GM12865 (cell line): ENCODE measurements around the gene KMT2D.

ENCODE experiments used
- DNase-seq: peaks from one replicate; pipeline ENCODE4 v3.0.0; 2010; ENCODE audit warnings: low read depth
- H3K4me3 ChIP-seq: 2 replicates; pipeline ENCODE4 v1.5.1; 2011; ENCODE audit warnings: mild to moderate bottlenecking, low read depth, low read length, control low read depth
- TF ChIP-seq, protein P1 (sequence below): IDR thresholded peaks from 2 replicates; pipeline ENCODE4 v1.5.1; 2011; ENCODE audit warnings: low read length, control low read depth, low read depth, inconsistent platforms; ENCODE audit not compliant: insufficient read depth; ENCODE audit errors: missing control alignments

Gene KMT2D, protein sequence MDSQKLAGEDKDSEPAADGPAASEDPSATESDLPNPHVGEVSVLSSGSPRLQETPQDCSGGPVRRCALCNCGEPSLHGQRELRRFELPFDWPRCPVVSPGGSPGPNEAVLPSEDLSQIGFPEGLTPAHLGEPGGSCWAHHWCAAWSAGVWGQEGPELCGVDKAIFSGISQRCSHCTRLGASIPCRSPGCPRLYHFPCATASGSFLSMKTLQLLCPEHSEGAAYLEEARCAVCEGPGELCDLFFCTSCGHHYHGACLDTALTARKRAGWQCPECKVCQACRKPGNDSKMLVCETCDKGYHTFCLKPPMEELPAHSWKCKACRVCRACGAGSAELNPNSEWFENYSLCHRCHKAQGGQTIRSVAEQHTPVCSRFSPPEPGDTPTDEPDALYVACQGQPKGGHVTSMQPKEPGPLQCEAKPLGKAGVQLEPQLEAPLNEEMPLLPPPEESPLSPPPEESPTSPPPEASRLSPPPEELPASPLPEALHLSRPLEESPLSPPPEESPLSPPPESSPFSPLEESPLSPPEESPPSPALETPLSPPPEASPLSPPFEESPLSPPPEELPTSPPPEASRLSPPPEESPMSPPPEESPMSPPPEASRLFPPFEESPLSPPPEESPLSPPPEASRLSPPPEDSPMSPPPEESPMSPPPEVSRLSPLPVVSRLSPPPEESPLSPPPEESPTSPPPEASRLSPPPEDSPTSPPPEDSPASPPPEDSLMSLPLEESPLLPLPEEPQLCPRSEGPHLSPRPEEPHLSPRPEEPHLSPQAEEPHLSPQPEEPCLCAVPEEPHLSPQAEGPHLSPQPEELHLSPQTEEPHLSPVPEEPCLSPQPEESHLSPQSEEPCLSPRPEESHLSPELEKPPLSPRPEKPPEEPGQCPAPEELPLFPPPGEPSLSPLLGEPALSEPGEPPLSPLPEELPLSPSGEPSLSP (N-terminal part only)

DNA sequence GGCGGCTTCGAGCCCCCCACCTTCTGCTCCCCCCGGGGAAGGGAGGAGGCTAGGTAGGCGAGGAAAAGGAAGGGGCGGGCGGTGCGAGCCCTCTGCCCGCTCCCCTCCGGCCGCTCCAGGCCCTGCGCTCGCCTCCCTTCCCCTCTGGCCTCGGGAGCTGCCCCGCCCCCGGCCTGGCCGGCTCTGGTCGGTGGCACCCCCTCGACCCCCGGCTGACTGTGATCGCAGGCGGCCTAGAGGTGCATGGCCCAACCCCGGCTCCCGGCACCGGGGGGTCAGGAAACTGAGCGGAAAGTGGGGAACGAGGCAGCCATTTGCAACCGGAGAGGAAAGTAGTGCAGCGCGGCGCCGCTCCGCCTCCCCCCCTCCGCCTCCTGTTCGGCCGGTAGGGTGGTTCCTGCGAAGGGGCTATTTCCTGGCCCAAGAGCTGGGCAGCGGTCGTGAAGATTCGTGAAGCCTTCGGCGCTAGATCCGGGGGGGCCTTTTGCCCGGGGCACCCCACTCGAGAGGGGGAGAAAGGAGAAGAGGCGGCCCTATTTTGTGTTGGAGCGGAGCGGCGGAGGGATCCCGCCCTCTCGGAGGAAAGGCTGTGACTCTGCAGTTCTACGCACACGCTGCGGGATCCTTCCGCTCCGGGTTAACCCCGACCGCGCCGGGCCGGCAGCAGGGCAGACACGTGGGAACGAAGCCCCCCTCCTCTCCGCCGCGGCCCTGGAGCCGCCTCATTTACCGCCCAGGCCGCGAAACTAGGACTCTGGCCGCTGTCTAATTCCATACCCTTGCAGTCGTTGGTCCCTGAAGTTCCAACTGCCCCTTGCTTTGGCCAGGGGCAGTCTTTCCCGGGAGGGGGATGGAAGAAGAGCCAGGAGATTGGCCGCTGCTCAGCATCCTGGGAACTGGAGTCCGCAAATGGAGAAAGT, at the start of gene KMT2D:
Gene KMT2D (minus strand): TSS at position 558 of the 920 bp plus-strand sequence. CDS start 5,470 bp downstream, outside the sequence.
- DNase-seq, result peak; percentile 98
- TF ChIP-seq, protein P1, sequence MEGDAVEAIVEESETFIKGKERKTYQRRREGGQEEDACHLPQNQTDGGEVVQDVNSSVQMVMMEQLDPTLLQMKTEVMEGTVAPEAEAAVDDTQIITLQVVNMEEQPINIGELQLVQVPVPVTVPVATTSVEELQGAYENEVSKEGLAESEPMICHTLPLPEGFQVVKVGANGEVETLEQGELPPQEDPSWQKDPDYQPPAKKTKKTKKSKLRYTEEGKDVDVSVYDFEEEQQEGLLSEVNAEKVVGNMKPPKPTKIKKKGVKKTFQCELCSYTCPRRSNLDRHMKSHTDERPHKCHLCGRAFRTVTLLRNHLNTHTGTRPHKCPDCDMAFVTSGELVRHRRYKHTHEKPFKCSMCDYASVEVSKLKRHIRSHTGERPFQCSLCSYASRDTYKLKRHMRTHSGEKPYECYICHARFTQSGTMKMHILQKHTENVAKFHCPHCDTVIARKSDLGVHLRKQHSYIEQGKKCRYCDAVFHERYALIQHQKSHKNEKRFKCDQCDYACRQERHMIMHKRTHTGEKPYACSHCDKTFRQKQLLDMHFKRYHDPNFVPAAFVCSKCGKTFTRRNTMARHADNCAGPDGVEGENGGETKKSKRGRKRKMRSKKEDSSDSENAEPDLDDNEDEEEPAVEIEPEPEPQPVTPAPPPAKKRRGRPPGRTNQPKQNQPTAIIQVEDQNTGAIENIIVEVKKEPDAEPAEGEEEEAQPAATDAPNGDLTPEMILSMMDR, result peak; percentile 8
- H3K4me3 ChIP-seq, result peak within 1 kb of the TSS; percentile 72

DNA sequence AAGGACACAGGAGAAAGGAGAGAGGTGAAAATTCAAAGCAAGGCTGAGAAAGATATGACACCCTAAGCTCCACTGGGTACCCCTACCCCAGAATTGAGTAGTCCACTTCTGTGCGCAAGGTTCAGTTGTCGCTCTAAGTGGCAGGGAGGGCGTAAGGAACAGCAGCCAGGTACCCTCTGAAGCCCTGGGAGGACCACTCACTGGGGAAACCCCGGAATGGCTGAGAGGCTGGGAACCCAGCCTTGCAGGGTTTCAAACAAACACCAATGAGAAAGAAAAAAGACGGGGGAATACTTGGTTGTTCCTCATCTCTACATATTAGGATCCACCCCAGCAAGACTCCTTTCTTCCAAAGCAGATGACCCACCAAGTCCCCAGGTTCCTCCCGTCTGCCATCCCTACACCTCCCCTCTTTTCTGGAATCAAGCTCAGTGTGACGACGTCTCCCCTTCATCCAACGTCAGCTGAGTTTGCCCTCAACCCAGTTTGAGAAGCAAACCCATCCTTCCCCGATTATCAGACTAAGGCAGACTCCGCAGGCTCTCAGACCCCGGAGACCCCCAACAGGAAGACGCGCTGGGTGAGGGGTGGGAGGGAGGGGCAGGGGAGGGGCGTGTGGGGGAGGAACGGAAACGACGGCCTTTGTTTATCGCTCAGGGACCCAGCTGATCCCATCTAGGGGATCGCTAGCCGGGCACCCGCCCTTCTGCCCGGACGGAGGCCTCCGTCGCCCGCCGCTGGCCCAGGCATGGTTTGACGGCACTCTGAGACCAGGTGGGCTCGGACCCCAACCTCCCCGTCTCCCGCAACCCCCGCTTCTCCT, 49.3 kb upstream of the KMT2D start:
- no peak for DNase-seq
- peak overlapping the region; percentile 85 for H3K4me3 ChIP-seq
- TF ChIP-seq, protein P1, result no peak

DNA sequence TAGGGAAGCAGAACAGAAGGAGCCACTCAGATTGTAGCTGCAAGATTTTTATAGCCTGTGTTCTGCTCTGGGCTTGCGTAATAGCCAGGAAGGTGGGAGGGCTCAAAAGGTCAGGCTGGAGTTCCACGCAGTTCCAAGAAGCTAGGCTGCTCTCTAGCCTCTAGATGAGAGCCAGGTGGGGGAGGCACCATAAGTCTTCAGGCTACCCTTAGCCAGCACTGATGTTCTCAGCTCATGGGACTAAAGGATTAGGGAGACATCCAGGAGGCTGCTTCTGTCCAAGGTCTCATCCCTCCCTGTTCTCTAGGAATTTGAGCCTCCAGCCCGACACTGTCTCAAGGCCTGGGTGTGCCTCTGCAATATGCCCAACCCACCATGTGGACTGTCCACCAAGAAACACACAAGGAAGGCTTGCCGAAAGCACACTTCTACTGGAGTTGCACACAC, 48.4 kb upstream of the KMT2D start:
- no peak overlapping the region for H3K4me3 ChIP-seq
- no peak for DNase-seq
- TF ChIP-seq, protein P1, result no peak

GRCh38 chr12:49105504-49106084, 45.0 kb upstream of the KMT2D start:
- H3K4me3 ChIP-seq, result no peak overlapping the region
- no peak for DNase-seq
- TF ChIP-seq, protein P1, result no peak

DNA sequence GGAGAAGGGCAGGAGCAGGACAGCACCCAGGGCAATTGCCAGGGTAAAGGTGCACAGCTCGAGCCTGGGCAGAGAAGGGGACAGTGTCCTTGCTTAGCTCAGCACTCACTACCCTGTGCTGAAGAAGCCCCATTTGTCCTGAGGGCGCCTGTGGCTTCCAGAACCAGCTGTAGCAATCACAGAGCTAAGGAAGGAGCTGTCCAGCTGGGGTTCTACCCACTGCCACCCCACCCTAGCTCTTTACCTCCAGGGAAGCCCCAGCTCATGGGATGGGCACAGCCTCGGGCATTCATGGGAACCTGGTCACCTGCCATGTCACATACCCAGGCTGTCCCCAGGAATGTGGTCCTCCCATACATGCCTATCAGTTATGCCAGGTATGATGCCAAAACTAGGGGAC, 44.2 kb upstream of the KMT2D start:
- H3K4me3 ChIP-seq, result no peak overlapping the region
- no peak for DNase-seq
- TF ChIP-seq, protein P1, result no peak
